Nephron progenitor cell (in vitro differentiated cells): ENCODE measurements around the gene MCEMP1.

Source experiments
- DNase-seq: peaks from one replicate; pipeline ENCODE4 v3.0.0; 2021
- H3K27ac Mint-ChIP-seq: 2 replicates; pipeline ENCODE4 v1.8.0; 2021; ENCODE audit warnings: mild to moderate bottlenecking, moderate library complexity, mixed read lengths
- H3K27me3 Mint-ChIP-seq: 2 replicates; pipeline ENCODE4 v1.8.0; 2021; ENCODE audit warnings: mild to moderate bottlenecking, low read depth, mixed read lengths; ENCODE audit not compliant: poor library complexity
- H3K36me3 Mint-ChIP-seq: 2 replicates; pipeline ENCODE4 v1.8.0; 2021; ENCODE audit warnings: low read depth, mixed read lengths
- H3K4me1 Mint-ChIP-seq: 2 replicates; pipeline ENCODE4 v1.8.0; 2021; ENCODE audit warnings: mixed read lengths
- H3K4me3 Mint-ChIP-seq: 2 replicates; pipeline ENCODE4 v1.8.0; 2021; ENCODE audit warnings: mild to moderate bottlenecking, moderate library complexity, mixed read lengths
- H3K9me3 Mint-ChIP-seq: 2 replicates; pipeline ENCODE4 v1.8.0; 2021; ENCODE audit warnings: mild to moderate bottlenecking, moderate library complexity, mixed read lengths
- TF ChIP-seq, protein P1 (sequence below): fragments of 200-600 bp; sonication (generic); IDR thresholded peaks from 2 replicates; pipeline ENCODE4 v1.5.0; 2021; ENCODE audit warnings: antibody characterized with exemption

The MCEMP1 gene

DNA sequence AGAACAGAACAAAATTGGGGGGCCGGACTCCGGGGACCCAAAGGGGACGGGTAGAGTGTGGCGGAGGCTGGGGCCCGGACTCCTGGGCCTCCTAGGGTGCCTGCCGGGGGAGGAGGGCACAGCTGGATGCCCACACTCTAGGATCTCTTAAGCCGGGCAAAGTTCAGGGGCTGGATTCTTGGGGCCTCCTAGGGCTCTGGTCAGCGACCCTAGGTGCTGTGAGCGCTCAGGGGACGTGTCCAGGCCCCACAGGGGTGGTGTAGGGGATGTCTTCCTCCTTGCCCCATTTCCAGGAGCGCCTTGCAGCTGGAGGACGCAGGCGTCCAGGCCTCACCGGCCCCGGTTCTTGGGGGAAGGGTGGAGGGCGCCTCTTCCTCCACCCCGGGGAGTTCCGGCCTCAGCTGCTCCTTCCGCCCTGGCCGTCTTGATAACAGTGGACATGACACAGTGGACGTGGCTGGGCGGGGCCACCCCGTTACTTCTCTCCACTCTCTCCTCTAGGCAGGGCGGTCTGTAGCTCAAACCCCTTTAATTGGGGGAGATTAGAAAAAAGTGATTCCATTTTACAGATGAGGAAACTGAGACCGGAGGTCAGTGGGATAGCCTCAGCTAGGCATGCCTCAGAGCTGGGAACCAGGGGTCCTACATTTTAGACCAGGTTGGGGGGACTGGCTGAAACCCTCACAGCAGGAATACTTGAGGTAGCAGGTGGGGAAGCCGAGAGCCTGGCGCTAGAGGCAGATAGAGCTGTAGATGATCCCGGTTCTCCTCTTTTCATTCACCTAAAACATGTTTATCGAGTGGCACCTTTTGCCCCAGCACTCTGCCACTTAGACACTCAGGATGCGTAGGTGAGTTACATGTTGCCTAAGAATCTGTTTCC, 39.3 kb upstream of the MCEMP1 start:
- Mint-ChIP-seq H3K4me1 (peaks cover 10% of the 10 kb centered on the region), H3K27ac (no peak overlapping the region), H3K4me3 (peak overlapping the region; percentile 77), H3K9me3 (no peaks in the 10 kb centered on the region), H3K27me3 (peaks cover 32% of the 10 kb centered on the region), H3K36me3 (no peaks in the 10 kb centered on the region)
- TF ChIP-seq, protein P1, sequence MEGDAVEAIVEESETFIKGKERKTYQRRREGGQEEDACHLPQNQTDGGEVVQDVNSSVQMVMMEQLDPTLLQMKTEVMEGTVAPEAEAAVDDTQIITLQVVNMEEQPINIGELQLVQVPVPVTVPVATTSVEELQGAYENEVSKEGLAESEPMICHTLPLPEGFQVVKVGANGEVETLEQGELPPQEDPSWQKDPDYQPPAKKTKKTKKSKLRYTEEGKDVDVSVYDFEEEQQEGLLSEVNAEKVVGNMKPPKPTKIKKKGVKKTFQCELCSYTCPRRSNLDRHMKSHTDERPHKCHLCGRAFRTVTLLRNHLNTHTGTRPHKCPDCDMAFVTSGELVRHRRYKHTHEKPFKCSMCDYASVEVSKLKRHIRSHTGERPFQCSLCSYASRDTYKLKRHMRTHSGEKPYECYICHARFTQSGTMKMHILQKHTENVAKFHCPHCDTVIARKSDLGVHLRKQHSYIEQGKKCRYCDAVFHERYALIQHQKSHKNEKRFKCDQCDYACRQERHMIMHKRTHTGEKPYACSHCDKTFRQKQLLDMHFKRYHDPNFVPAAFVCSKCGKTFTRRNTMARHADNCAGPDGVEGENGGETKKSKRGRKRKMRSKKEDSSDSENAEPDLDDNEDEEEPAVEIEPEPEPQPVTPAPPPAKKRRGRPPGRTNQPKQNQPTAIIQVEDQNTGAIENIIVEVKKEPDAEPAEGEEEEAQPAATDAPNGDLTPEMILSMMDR: no peak
- DNase-seq: no peak

DNA sequence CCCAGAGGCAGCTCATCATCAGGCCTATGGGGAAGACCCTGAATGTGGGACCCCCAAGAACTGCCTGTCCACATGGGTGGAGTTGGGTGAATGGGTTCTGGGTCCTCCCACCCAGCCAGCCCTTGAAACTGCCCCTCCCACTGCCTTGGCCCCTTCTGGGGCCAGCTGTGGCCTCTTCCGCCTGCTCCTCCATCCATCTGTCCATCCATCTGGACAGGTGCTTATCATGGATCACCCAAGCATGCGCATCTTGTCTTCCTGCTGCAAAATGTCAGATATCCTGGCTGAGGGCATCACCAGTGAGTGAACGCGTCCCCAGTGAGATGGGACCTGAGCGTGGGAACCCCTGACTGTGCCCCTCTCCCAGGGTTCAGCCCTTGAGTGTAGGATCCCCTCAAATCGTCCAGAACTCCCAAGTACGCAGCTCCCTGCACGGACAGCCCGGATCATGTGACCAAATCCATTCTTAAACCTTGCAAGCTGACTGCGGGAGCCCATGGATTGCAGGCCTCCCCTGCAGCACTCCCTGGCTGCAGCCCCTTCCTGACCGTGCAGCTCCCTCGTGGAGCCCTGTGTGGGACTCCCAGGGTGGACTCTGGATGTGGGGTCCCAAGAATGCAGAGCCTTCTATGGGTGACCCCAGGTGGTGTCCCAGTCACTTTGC, 38.0 kb upstream of the MCEMP1 start:
- TF ChIP-seq, protein P1: no peak
- Mint-ChIP-seq H3K27me3 (peaks cover 32% of the 10 kb centered on the region), H3K36me3 (no peaks in the 10 kb centered on the region), H3K9me3 (no peaks in the 10 kb centered on the region), H3K27ac (peak overlapping the region; percentile 71), H3K4me1 (peaks cover 10% of the 10 kb centered on the region), H3K4me3 (peak overlapping the region; percentile 63)
- DNase-seq: no peak

DNA sequence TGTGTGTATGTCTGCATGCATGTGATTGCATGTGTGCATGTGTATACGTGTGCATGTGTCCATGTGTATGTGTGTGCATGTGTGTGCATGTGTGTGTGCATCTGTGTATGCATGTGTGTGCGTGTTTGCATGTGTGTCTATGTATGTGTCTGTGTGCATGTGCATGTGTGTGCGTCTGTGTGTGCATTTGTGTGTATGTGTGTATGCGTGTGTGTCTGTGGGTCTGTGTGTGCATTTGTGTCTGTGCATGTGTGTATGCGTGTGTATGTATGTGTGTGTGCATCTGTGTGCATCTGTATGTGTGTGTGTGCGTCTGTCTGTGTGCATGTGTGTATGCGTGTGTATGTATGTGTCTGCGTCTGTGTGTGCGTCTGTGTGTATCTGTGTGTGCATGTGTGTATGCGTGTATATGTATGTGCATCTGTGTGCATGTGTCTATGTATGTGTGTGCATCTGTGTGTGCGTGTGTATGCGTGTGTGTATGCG, 37.0 kb upstream of the MCEMP1 start:
- no peak for DNase-seq
- peaks cover 32% of the 10 kb centered on the region for H3K27me3 Mint-ChIP-seq
- TF ChIP-seq, protein P1: no peak
- no peak overlapping the region for H3K27ac Mint-ChIP-seq
- H3K4me1 Mint-ChIP-seq: peaks cover 10% of the 10 kb centered on the region
- no peaks in the 10 kb centered on the region for H3K36me3 Mint-ChIP-seq
- peak overlapping the region; percentile 50 for H3K4me3 Mint-ChIP-seq
- H3K9me3 Mint-ChIP-seq: no peaks in the 10 kb centered on the region

DNA sequence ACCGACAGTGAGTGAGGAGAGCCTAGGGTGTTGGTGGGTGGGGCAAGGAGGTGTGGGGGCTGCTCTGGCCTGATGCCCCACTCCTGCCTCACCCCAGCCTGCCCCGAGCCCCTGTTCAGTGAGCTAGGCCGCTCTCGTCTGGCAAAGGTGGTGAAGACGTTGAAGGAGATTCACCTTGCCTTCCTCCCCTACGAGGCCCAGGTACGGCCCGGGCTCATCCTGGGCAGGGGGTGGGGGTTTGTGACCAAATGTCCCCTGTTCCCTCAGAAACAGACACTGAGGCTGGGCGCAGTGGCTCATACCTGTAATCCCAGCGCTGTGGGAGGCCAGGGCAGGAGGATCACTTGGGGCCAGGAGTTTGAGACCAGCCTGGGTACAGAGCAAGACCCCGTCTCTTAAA, 36.1 kb upstream of the MCEMP1 start:
- Mint-ChIP-seq H3K27ac (no peak overlapping the region), H3K9me3 (no peaks in the 10 kb centered on the region), H3K4me3 (no peak overlapping the region), H3K27me3 (peaks cover 23% of the 10 kb centered on the region), H3K36me3 (no peaks in the 10 kb centered on the region), H3K4me1 (peaks cover 4% of the 10 kb centered on the region)
- DNase-seq: no peak
- TF ChIP-seq, protein P1: no peak

- TF ChIP-seq, protein P1: no peak
- no peaks in the 10 kb centered on the region for H3K9me3 Mint-ChIP-seq
- H3K36me3 Mint-ChIP-seq: no peaks in the 10 kb centered on the region
Observed at GRCh38 chr19:7641290-7642276, 35.3 kb upstream of the MCEMP1 start.

More at GRCh38 chr19:7641290-7642276, 35.3 kb upstream of the MCEMP1 start:
- Mint-ChIP-seq H3K27ac (no peak overlapping the region), H3K27me3 (peaks cover 15% of the 10 kb centered on the region), H3K4me3 (no peak overlapping the region), H3K4me1 (no peaks in the 10 kb centered on the region)
- DNase-seq: no peak
